Osteoblast (primary cell): ENCODE results near the gene TRMT5. TPM values are rescaled to one million over a fixed set of nuclear protein-coding genes. Genes with fewer than 3 reads are reported as not detected.

ENCODE experiments used
- DNase-seq: peaks from one replicate; pipeline ENCODE4 v3.0.0; 2011; ENCODE audit warnings: low spot score, mixed read lengths; ENCODE audit not compliant: insufficient read length; ENCODE audit errors: missing footprints
- H2AFZ ChIP-seq: 2 replicates; pipeline ENCODE4 v1.6.0; 2011; ENCODE audit warnings: mild to moderate bottlenecking, low read length
- H3K27ac ChIP-seq: 2 replicates; pipeline ENCODE4 v1.5.1; 2011; ENCODE audit warnings: mild to moderate bottlenecking, low read depth, low read length, moderate library complexity
- H3K27me3 ChIP-seq: 2 replicates; pipeline ENCODE4 v1.6.0; 2012; ENCODE audit warnings: mild to moderate bottlenecking, control low read depth, inconsistent platforms, low read length, moderate library complexity; ENCODE audit not compliant: insufficient read depth
- H3K36me3 ChIP-seq: 2 replicates; pipeline ENCODE4 v1.5.1; 2011; ENCODE audit warnings: mild to moderate bottlenecking, low read length, control low read depth, moderate library complexity; ENCODE audit not compliant: insufficient read depth
- H3K4me1 ChIP-seq: 2 replicates; pipeline ENCODE4 v1.5.1; 2011; ENCODE audit warnings: mild to moderate bottlenecking, low read length, control low read depth, moderate library complexity; ENCODE audit not compliant: insufficient read depth
- H3K4me2 ChIP-seq: 2 replicates; pipeline ENCODE4 v1.6.0; 2011; ENCODE audit warnings: mild to moderate bottlenecking, low read length; ENCODE audit not compliant: insufficient read depth
- H3K4me3 ChIP-seq: fragments of 200-600 bp; sonication (generic); 3 replicates; pipeline ENCODE4 v1.5.1; 2012; ENCODE audit warnings: mild to moderate bottlenecking, low read length, inconsistent platforms; ENCODE audit not compliant: insufficient read depth
- H3K79me2 ChIP-seq: 2 replicates; pipeline ENCODE4 v1.6.0; 2012; ENCODE audit warnings: mild to moderate bottlenecking, low read length, control low read depth, inconsistent platforms; ENCODE audit not compliant: insufficient read depth
- H3K9me3 ChIP-seq: 2 replicates; pipeline ENCODE4 v1.5.1; 2011; ENCODE audit warnings: low read depth, low read length, control low read depth
- H4K20me1 ChIP-seq: 2 replicates; pipeline ENCODE4 v1.6.0; 2012; ENCODE audit warnings: mild to moderate bottlenecking, low read length, control low read depth; ENCODE audit not compliant: insufficient read depth
- CTCF ChIP-seq: IDR thresholded peaks from 2 replicates; pipeline ENCODE4 v1.5.1; 2011; ENCODE audit warnings: mild to moderate bottlenecking, low read depth, low read length, moderate library complexity; ENCODE audit errors: extremely low read depth
- total RNA-seq: library from RNA; depleted of rRNA; stranded (reverse); fragments of >200 nt; gene quantifications from 2 replicates; pipeline ENCODE4 v1.2.3, GENCODE V29; 2012

TRMT5 gene
- total RNA-seq, 1 donor = 13.8 TPM

GRCh38 chr14:60968099-60968498 is 12.8 kb downstream of the TRMT5 start:
- no peak overlapping the region for H3K27ac ChIP-seq
- TF ChIP-seq CTCF = no peak
- H3K27me3 ChIP-seq = no peaks in the 10 kb centered on the region
- H3K4me3 ChIP-seq = no peak overlapping the region
- H4K20me1 ChIP-seq = no peaks in the 10 kb centered on the region
- H3K4me1 ChIP-seq = peaks cover 8% of the 10 kb centered on the region
- H3K36me3 ChIP-seq = no peaks in the 10 kb centered on the region
- H3K4me2 ChIP-seq = no peak overlapping the region
- no peak for DNase-seq
- H3K9me3 ChIP-seq = no peaks in the 10 kb centered on the region
- peaks cover 2% of the 10 kb centered on the region for H3K79me2 ChIP-seq
- H2AFZ ChIP-seq = no peak overlapping the region

GRCh38 chr14:60965402-60965801 is 15.5 kb downstream of the TRMT5 start:
- Histone ChIP-seq H3K4me3 (no peak overlapping the region), H3K4me1 (peaks cover 8% of the 10 kb centered on the region), H3K9me3 (no peaks in the 10 kb centered on the region), H3K27ac (peak overlapping the region; percentile 32), H4K20me1 (no peaks in the 10 kb centered on the region), H3K4me2 (peak overlapping the region; percentile 32), H3K79me2 (peaks cover 2% of the 10 kb centered on the region), H2AFZ (no peak overlapping the region), H3K27me3 (no peaks in the 10 kb centered on the region), H3K36me3 (no peaks in the 10 kb centered on the region)
- peak; percentile 65 for DNase-seq
- no peak for TF ChIP-seq CTCF

- Histone ChIP-seq H3K4me2 (no peak overlapping the region), H3K27me3 (no peaks in the 10 kb centered on the region), H3K4me3 (no peak overlapping the region), H3K36me3 (no peaks in the 10 kb centered on the region), H4K20me1 (no peaks in the 10 kb centered on the region), H3K27ac (no peak overlapping the region), H3K4me1 (peaks cover 8% of the 10 kb centered on the region), H3K9me3 (no peaks in the 10 kb centered on the region), H2AFZ (no peak overlapping the region), H3K79me2 (peaks cover 2% of the 10 kb centered on the region)
- TF ChIP-seq CTCF = no peak
- DNase-seq = no peak
Measured at GRCh38 chr14:60964904-60965303, 16.0 kb downstream of the TRMT5 start.

- H3K4me1 ChIP-seq = peaks cover 8% of the 10 kb centered on the region
- no peak for TF ChIP-seq CTCF
- no peak overlapping the region for H3K4me3 ChIP-seq
- H3K4me2 ChIP-seq = no peak overlapping the region
- no peaks in the 10 kb centered on the region for H3K27me3 ChIP-seq
- no peaks in the 10 kb centered on the region for H4K20me1 ChIP-seq
- H2AFZ ChIP-seq = no peak overlapping the region
- H3K27ac ChIP-seq = no peak overlapping the region
- no peaks in the 10 kb centered on the region for H3K36me3 ChIP-seq
- no peak for DNase-seq
- H3K9me3 ChIP-seq = no peaks in the 10 kb centered on the region
- H3K79me2 ChIP-seq = peaks cover 2% of the 10 kb centered on the region
Measured at GRCh38 chr14:60963761-60964160, 17.1 kb downstream of the TRMT5 start.
